Panc1 (cell line): ENCODE results near the gene CTDP1. TPM values are rescaled to one million over a fixed set of nuclear protein-coding genes. Genes with fewer than 3 reads are reported as not detected.
A peak's percentile ranks its signal among the peaks of the same experiment; 100 is the strongest.

Source experiments
- ATAC-seq: fragments of 200-7000 bp; cut with Tn5 transposase; 2 replicates; pipeline ENCODE4 v1.9.1; 2020; ENCODE audit warnings: mild to moderate bottlenecking, moderate library complexity
- BruUV-seq: library from RNA; stranded (reverse); fragments of 400-500 nt; replicated peaks from 2 replicates; lab custom pipeline; 2021; lab: Mats Ljungman, UMichigan
- CTCF ChIA-PET: fragments of 300-600 bp; sonication (Branson Sonifier 250); formaldehyde crosslinking; loops from one replicate; lab custom pipeline; 2022; ENCODE audit warnings: antibody characterized with exemption; lab: Charles Lee
- POLR2A ChIA-PET: fragments of 300-600 bp; sonication (Branson Sonifier 250); formaldehyde crosslinking; loops from one replicate; lab custom pipeline; 2022; ENCODE audit warnings: antibody characterized with exemption; lab: Charles Lee
- DNase-seq: peaks from one replicate; pipeline ENCODE4 v3.0.0-alpha.2; 2010; ENCODE audit warnings: low read depth, low spot score
- H3K27ac ChIP-seq: 2 replicates; pipeline ENCODE4 v1.5.1; 2011; ENCODE audit warnings: mild to moderate bottlenecking, low read length, inconsistent platforms
- H3K27me3 ChIP-seq: fragments of 200-500 bp; sonication (Bioruptor generic); 2 replicates; pipeline ENCODE4 v1.6.0; 2014; ENCODE audit warnings: low read length, inconsistent platforms; ENCODE audit not compliant: control insufficient read depth, insufficient read depth
- H3K36me3 ChIP-seq: fragments of 200-500 bp; sonication (Bioruptor generic); 2 replicates; pipeline ENCODE4 v1.5.1; 2014; ENCODE audit warnings: inconsistent platforms, mild to moderate bottlenecking, low read length, moderate library complexity; ENCODE audit not compliant: control insufficient read depth, insufficient read depth
- H3K4me1 ChIP-seq: 2 replicates; pipeline ENCODE4 v1.5.1; 2011; ENCODE audit warnings: inconsistent platforms, mild to moderate bottlenecking, low read length, moderate library complexity; ENCODE audit not compliant: control insufficient read depth, insufficient read depth
- H3K4me3 ChIP-seq, 2 experiments: 2 replicates each; pipeline ENCODE4 v1.5.1; 2011 to 2012; ENCODE audit warnings: low read depth in 2 of 2, low read length in 2 of 2, mild to moderate bottlenecking in 2 of 2, inconsistent platforms in 1 of 2, moderate library complexity in 1 of 2
- H3K9me3 ChIP-seq: fragments of 200-500 bp; sonication (Bioruptor generic); 2 replicates; pipeline ENCODE4 v1.5.1; 2014; ENCODE audit warnings: low read depth, mild to moderate bottlenecking, inconsistent platforms, low read length, moderate library complexity; ENCODE audit not compliant: control insufficient read depth, insufficient read depth
- POLR2AphosphoS5 ChIP-seq: IDR thresholded peaks from 2 replicates; pipeline ENCODE4 v1.6.1; 2012; ENCODE audit warnings: mild to moderate bottlenecking, low read depth, low read length, moderate library complexity
- SIN3A ChIP-seq: IDR thresholded peaks from 2 replicates; pipeline ENCODE4 v1.6.1; 2012; ENCODE audit warnings: low read depth, mild to moderate bottlenecking, low read length, moderate library complexity, borderline replicate concordance; ENCODE audit not compliant: insufficient read depth
- TCF7L2 ChIP-seq: IDR thresholded peaks from 2 replicates; pipeline ENCODE4 v1.6.1; 2011; ENCODE audit warnings: mild to moderate bottlenecking, low read depth, low read length, inconsistent platforms
- in situ Hi-C: cut with HindIII; loops from 2 replicates; pipeline ENCODE4 v1.10.0; 2016; ENCODE audit warnings: low sequenced_read_pairs, low pct_unique_long_range_greater_than_20kb
- intact Hi-C: fragments of 100-400 bp; cut with micrococcal nuclease; formaldehyde crosslinking; loops from one replicate; pipeline ENCODE4 v1.10.0; 2022; ENCODE audit not compliant: unreplicated experiment
- total RNA-seq: library from RNA; stranded (reverse); gene quantifications from one replicate; pipeline ENCODE4 v1.2.1, GENCODE V29; 2021; ENCODE audit not compliant: unreplicated experiment
- TF ChIP-seq, protein P1 (sequence below), 2 experiments: IDR thresholded peaks; 2 replicates each; pipeline ENCODE4 v1.6.1; 2011 to 2012; ENCODE audit warnings: low read depth in 2 of 2, control low read depth in 1 of 2, low read length in 1 of 2, mild to moderate bottlenecking in 1 of 2, moderate library complexity in 1 of 2; ENCODE audit not compliant: insufficient read depth in 1 of 2
- TF ChIP-seq, protein P2 (sequence below): fragments of 450-650 bp; IDR thresholded peaks from 2 replicates; pipeline ENCODE4 v1.5.1; 2017; ENCODE audit warnings: mild to moderate bottlenecking

CTDP1 gene
- total RNA-seq, 1 experiment from 2014 or later: 52.8 TPM

DNA sequence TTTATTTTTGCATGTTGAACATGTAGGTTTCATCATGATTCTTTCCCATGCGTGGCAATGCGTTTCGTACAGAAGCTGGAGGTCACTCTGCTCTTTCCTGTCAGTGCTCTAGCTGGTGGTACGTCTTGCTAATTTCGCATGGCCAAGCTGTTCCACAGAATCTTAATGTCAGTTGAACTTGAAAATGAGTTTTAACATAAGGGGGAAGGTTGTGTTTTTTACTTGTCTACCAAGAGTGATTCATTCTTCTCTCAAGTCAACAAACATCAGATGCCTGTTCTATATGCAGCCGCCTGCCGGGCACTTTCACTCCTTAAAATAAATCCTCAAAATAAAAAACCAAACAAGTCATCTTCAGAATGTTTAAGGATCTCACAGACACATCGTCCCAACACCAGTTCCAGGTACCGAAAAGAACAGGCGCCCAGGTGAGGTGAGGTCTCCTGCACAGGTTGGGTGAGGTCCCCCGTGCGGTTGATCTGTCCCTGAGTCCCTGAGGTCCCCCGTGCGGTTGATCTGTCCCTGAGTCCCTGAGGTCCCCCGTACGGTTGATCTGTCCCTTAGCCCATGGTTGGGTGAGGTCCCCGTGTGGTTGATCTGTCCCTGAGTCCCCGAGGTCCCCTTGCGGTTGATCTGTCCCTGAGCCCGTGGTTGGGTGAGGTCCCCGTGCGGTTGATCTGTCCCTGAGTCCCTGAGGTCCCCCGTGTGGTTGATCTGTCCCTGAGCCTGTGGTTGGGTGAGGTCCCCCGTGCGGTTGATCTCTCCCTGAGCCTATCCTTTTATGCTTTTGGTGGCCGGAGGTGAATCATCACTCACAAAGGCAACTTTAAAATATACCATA, 61.1 kb downstream of the CTDP1 start:
- no peaks in the 10 kb centered on the region for H3K27me3 ChIP-seq
- DNase-seq: no peak
- H3K4me1 ChIP-seq: no peaks in the 10 kb centered on the region
- TF ChIP-seq, protein P1, sequence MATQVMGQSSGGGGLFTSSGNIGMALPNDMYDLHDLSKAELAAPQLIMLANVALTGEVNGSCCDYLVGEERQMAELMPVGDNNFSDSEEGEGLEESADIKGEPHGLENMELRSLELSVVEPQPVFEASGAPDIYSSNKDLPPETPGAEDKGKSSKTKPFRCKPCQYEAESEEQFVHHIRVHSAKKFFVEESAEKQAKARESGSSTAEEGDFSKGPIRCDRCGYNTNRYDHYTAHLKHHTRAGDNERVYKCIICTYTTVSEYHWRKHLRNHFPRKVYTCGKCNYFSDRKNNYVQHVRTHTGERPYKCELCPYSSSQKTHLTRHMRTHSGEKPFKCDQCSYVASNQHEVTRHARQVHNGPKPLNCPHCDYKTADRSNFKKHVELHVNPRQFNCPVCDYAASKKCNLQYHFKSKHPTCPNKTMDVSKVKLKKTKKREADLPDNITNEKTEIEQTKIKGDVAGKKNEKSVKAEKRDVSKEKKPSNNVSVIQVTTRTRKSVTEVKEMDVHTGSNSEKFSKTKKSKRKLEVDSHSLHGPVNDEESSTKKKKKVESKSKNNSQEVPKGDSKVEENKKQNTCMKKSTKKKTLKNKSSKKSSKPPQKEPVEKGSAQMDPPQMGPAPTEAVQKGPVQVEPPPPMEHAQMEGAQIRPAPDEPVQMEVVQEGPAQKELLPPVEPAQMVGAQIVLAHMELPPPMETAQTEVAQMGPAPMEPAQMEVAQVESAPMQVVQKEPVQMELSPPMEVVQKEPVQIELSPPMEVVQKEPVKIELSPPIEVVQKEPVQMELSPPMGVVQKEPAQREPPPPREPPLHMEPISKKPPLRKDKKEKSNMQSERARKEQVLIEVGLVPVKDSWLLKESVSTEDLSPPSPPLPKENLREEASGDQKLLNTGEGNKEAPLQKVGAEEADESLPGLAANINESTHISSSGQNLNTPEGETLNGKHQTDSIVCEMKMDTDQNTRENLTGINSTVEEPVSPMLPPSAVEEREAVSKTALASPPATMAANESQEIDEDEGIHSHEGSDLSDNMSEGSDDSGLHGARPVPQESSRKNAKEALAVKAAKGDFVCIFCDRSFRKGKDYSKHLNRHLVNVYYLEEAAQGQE (IDR thresholded peaks at IDR 0.05; ENCODE audit: insufficient read depth in 1 of 2, low read depth in 2 of 2, low read length in 1 of 2): no peak
- TF ChIP-seq, protein P2, sequence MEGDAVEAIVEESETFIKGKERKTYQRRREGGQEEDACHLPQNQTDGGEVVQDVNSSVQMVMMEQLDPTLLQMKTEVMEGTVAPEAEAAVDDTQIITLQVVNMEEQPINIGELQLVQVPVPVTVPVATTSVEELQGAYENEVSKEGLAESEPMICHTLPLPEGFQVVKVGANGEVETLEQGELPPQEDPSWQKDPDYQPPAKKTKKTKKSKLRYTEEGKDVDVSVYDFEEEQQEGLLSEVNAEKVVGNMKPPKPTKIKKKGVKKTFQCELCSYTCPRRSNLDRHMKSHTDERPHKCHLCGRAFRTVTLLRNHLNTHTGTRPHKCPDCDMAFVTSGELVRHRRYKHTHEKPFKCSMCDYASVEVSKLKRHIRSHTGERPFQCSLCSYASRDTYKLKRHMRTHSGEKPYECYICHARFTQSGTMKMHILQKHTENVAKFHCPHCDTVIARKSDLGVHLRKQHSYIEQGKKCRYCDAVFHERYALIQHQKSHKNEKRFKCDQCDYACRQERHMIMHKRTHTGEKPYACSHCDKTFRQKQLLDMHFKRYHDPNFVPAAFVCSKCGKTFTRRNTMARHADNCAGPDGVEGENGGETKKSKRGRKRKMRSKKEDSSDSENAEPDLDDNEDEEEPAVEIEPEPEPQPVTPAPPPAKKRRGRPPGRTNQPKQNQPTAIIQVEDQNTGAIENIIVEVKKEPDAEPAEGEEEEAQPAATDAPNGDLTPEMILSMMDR: no peak
- TF ChIP-seq TCF7L2: no peak
- TF ChIP-seq POLR2AphosphoS5: no peak
- TF ChIP-seq SIN3A: no peak
- POLR2A ChIA-PET: no interaction called here
- H3K9me3 ChIP-seq: no peaks in the 10 kb centered on the region
- CTCF ChIA-PET: no interaction called here
- no peak overlapping the region for H3K4me3 ChIP-seq
- intact Hi-C loops: no loop called here
- no peaks in the 10 kb centered on the region for H3K36me3 ChIP-seq
- BruUV-seq: TSS peak; percentile 26
- ATAC-seq: no peak
- in situ Hi-C loops: no loop called here
- H3K27ac ChIP-seq: no peak overlapping the region

DNA sequence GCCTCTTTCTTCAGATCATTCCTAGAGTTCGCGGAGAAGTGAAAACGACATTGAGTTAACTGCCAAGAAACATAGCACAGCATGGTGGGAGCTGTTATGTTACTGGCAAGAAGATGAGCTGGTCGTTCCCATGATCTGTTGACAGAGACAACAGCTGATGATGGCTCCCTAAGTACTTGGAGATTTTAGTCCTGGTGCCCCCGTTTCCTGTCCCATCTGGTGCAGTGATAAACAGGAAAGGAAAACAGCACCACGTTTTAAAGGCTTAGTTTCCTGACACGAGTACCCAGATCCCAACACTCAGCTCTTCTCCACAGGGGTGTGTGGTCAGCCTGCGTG, 61.7 kb downstream of the CTDP1 start:
- no peak overlapping the region for H3K4me3 ChIP-seq
- intact Hi-C loops (no loop called here), in situ Hi-C loops (no loop called here)
- no peaks in the 10 kb centered on the region for H3K27me3 ChIP-seq
- POLR2A ChIA-PET: no interaction called here
- ATAC-seq: no peak
- TF ChIP-seq, protein P2: no peak
- TF ChIP-seq POLR2AphosphoS5 (no peak), SIN3A (no peak), TCF7L2 (no peak)
- TF ChIP-seq, protein P1 (IDR thresholded peaks at IDR 0.05; ENCODE audit: insufficient read depth in 1 of 2, low read depth in 2 of 2, low read length in 1 of 2): no peak
- H3K9me3 ChIP-seq: no peaks in the 10 kb centered on the region
- no peak overlapping the region for H3K27ac ChIP-seq
- H3K36me3 ChIP-seq: no peaks in the 10 kb centered on the region
- CTCF ChIA-PET: no interaction called here
- H3K4me1 ChIP-seq: no peaks in the 10 kb centered on the region
- no TSS peak for BruUV-seq
- DNase-seq: no peak
